H1 (cell line): ENCODE data around the gene TGFBR1. TPM values are rescaled to one million over a fixed set of nuclear protein-coding genes. Genes with fewer than 3 reads are reported as not detected.

Experiments
- CTCF ChIA-PET: fragments of 300-600 bp; sonication (Branson Sonifier 250); formaldehyde crosslinking; loops from one replicate; lab custom pipeline; 2021; ENCODE audit not compliant: partially characterized antibody; lab: Charles Lee
- POLR2A ChIA-PET: fragments of 300-600 bp; sonication (Branson Sonifier 250); formaldehyde crosslinking; loops from one replicate; lab custom pipeline; 2021; ENCODE audit warnings: inconsistent platforms; ENCODE audit not compliant: partially characterized antibody; lab: Charles Lee
- DNase-seq, 2 experiments: peaks; one replicate each; pipeline versions ENCODE4 v3.0.0 to v3.0.0-alpha.2; 2010 to 2022; ENCODE audit warnings: low spot score in 2 of 2, low read depth in 1 of 2, mixed read lengths in 1 of 2
- FAIRE-seq: peaks from 2 replicates; lab custom pipeline; 2011; peaks lifted over from hg19 to GRCh38; lab: Jason Lieb, UNC
- H2AFZ ChIP-seq: 2 replicates; pipeline ENCODE4 v1.8.1; 2012; ENCODE audit warnings: low read length, inconsistent platforms
- H2AK5ac ChIP-seq: 2 replicates; pipeline ENCODE4 v1.6.1; 2013; ENCODE audit warnings: low read depth, low read length
- H2BK120ac ChIP-seq: replicated peaks from 2 replicates; pipeline ENCODE3; 2013; ENCODE audit warnings: low read depth, low read length, inconsistent platforms
- H2BK12ac ChIP-seq: 2 replicates; pipeline ENCODE4 v1.6.1; 2013; ENCODE audit warnings: low read depth, low read length
- H2BK15ac ChIP-seq: 2 replicates; pipeline ENCODE4 v1.6.1; 2013; ENCODE audit warnings: low read length
- H2BK20ac ChIP-seq: 2 replicates; pipeline ENCODE4 v1.6.1; 2013; ENCODE audit warnings: low read length
- H2BK5ac ChIP-seq: 2 replicates; pipeline ENCODE4 v1.6.1; 2013; ENCODE audit warnings: low read depth, low read length
- H3K14ac ChIP-seq: 2 replicates; pipeline ENCODE4 v1.6.1; 2013; ENCODE audit warnings: inconsistent platforms; ENCODE audit not compliant: insufficient read length
- H3K18ac ChIP-seq: 2 replicates; pipeline ENCODE4 v1.6.1; 2013; ENCODE audit warnings: low read length; ENCODE audit errors: extremely low read depth
- H3K23ac ChIP-seq: 2 replicates; pipeline ENCODE4 v1.6.1; 2013; ENCODE audit warnings: inconsistent platforms; ENCODE audit not compliant: insufficient read length
- H3K23me2 ChIP-seq: 2 replicates; pipeline ENCODE4 v1.6.1; 2013; ENCODE audit warnings: low read depth, low read length
- H3K27ac ChIP-seq: 2 replicates; pipeline ENCODE4 v1.6.1; 2011; ENCODE audit warnings: low read depth, low read length, inconsistent platforms
- H3K27me3 ChIP-seq, 4 experiments: replicated peaks in 1 of 4; 1 replicate in 1 of 4; 2 replicates in 3 of 4; pipeline versions ENCODE4 v1.6.1 to v1.8.1; 2011 to 2013; ENCODE audit warnings: low read length in 3 of 4, mild to moderate bottlenecking in 3 of 4, inconsistent platforms in 2 of 4, mixed read lengths in 2 of 4, moderate library complexity in 1 of 4; ENCODE audit not compliant: control insufficient read depth in 3 of 4, insufficient read depth in 3 of 4; ENCODE audit errors: extremely low read depth in 1 of 4
- H3K36me3 ChIP-seq, 4 experiments: 2 replicates each; pipeline versions ENCODE4 v1.6.1 to v1.8.1; 2011 to 2013; ENCODE audit warnings: mild to moderate bottlenecking in 4 of 4, low read length in 3 of 4, moderate library complexity in 2 of 4, control low read depth in 1 of 4, inconsistent platforms in 1 of 4; ENCODE audit not compliant: insufficient read depth in 4 of 4, control insufficient read depth in 2 of 4
- H3K4ac ChIP-seq: replicated peaks from 2 replicates; pipeline ENCODE3; 2013; ENCODE audit warnings: low read length, low read depth, mixed read lengths, inconsistent platforms; ENCODE audit not compliant: insufficient read length
- H3K4me1 ChIP-seq, 4 experiments: replicated peaks in 1 of 4; 1 replicate in 1 of 4; 2 replicates in 3 of 4; pipeline versions ENCODE4 v1.6.1 to v1.8.1; 2011 to 2013; ENCODE audit warnings: low read length in 3 of 4, inconsistent platforms in 2 of 4, mixed read lengths in 1 of 4; ENCODE audit not compliant: insufficient read depth in 4 of 4, control insufficient read depth in 3 of 4
- H3K4me2 ChIP-seq, 2 experiments: 2 replicates each; pipeline versions ENCODE4 v1.6.1 to v1.8.1; 2011 to 2013; ENCODE audit warnings: low read depth in 2 of 2, low read length in 2 of 2, control low read depth in 1 of 2, inconsistent platforms in 1 of 2, mild to moderate bottlenecking in 1 of 2; ENCODE audit not compliant: insufficient read depth in 1 of 2
- H3K4me3 ChIP-seq, 4 experiments: fragments of 200-600, 300-600 bp in 1 of 4; sonication (generic), shearing (Covaris generic), sonication (Bioruptor Twin) in 1 of 4; 2 replicates each; pipeline versions ENCODE4 v1.5.1 to v1.8.1; 2011 to 2016; ENCODE audit warnings: low read length in 4 of 4, low read depth in 3 of 4, control low read depth in 2 of 4, inconsistent platforms in 2 of 4, mild to moderate bottlenecking in 2 of 4, mixed read lengths in 1 of 4, moderate library complexity in 1 of 4; ENCODE audit not compliant: insufficient read depth in 2 of 4; ENCODE audit errors: extremely low read depth in 1 of 4
- H3K56ac ChIP-seq: replicated peaks from 2 replicates; pipeline ENCODE3; 2013; ENCODE audit warnings: low read depth, mild to moderate bottlenecking, mixed read lengths, low read length, inconsistent platforms; ENCODE audit not compliant: insufficient read length
- H3K79me1 ChIP-seq: 2 replicates; pipeline ENCODE4 v1.6.1; 2013; ENCODE audit warnings: low read depth, low read length, control low read depth
- H3K79me2 ChIP-seq, 2 experiments: 2 replicates each; pipeline versions ENCODE4 v1.6.1 to v1.8.1; 2012 to 2013; ENCODE audit warnings: low read length in 2 of 2, mild to moderate bottlenecking in 2 of 2, inconsistent platforms in 1 of 2; ENCODE audit not compliant: insufficient read depth in 2 of 2, control insufficient read depth in 1 of 2
- H3K9ac ChIP-seq, 4 experiments: replicated peaks in 1 of 4; 1 replicate in 1 of 4; 2 replicates in 3 of 4; pipeline versions ENCODE4 v1.6.1 to v1.8.1; 2011 to 2013; ENCODE audit warnings: low read depth in 3 of 4, low read length in 3 of 4, control low read depth in 2 of 4, mild to moderate bottlenecking in 2 of 4, moderate library complexity in 2 of 4, inconsistent platforms in 1 of 4; ENCODE audit errors: extremely low read depth in 1 of 4
- H3K9me3 ChIP-seq, 2 experiments: 2 replicates each; pipeline versions ENCODE4 v1.6.1 to v1.8.1; 2012 to 2013; ENCODE audit warnings: mild to moderate bottlenecking in 2 of 2, moderate library complexity in 2 of 2, control low read depth in 1 of 2, inconsistent platforms in 1 of 2, low read depth in 1 of 2, low read length in 1 of 2, mixed read lengths in 1 of 2; ENCODE audit not compliant: insufficient read depth in 2 of 2
- H4K20me1 ChIP-seq, 2 experiments: replicated peaks in 1 of 2; 2 replicates each; pipeline versions ENCODE3 to v1.8.1; 2011 to 2013; ENCODE audit warnings: inconsistent platforms in 2 of 2, low read length in 2 of 2, mild to moderate bottlenecking in 1 of 2; ENCODE audit not compliant: insufficient read depth in 2 of 2, control insufficient read depth in 1 of 2
- H4K5ac ChIP-seq: 2 replicates; pipeline ENCODE4 v1.6.1; 2013; ENCODE audit warnings: low read length, low read depth, mixed read lengths, inconsistent platforms; ENCODE audit not compliant: insufficient read length
- H4K8ac ChIP-seq: 2 replicates; pipeline ENCODE4 v1.8.0; 2013; ENCODE audit warnings: mild to moderate bottlenecking, moderate library complexity, low read length, inconsistent platforms; ENCODE audit not compliant: insufficient read depth; ENCODE audit errors: extremely low read depth
- H4K91ac ChIP-seq: replicated peaks from 2 replicates; pipeline ENCODE3; 2013; ENCODE audit warnings: low read length, mixed read lengths, inconsistent platforms; ENCODE audit not compliant: insufficient read length
- CBX5 ChIP-seq: fragments of 300-800, 300-1000 bp; sonication (generic); IDR thresholded peaks from 2 replicates; pipeline ENCODE4 v1.7.1; 2016; ENCODE audit warnings: antibody characterized with exemption, low read length, low read depth
- EGR1 ChIP-seq: IDR thresholded peaks from 2 replicates; pipeline ENCODE4 v1.6.1; 2011; ENCODE audit warnings: low read depth, low read length, borderline replicate concordance
- EP300 ChIP-seq, 2 experiments: IDR thresholded peaks; 1 replicate in 1 of 2; 2 replicates in 1 of 2; pipeline ENCODE4 v1.6.1; 2011 to 2012; ENCODE audit warnings: low read depth in 2 of 2, low read length in 2 of 2, mild to moderate bottlenecking in 2 of 2, borderline replicate concordance in 1 of 2, inconsistent platforms in 1 of 2, moderate library complexity in 1 of 2
- EZH2 ChIP-seq: fragments of 200-600 bp; sonication (generic); IDR thresholded peaks from 2 replicates; pipeline ENCODE4 v1.7.1; 2012; ENCODE audit warnings: low read depth, mild to moderate bottlenecking, moderate library complexity, low read length, inconsistent platforms; ENCODE audit not compliant: severe bottlenecking
- FOSL1 ChIP-seq: IDR thresholded peaks from 2 replicates; pipeline ENCODE4 v1.6.1; 2011; ENCODE audit warnings: mild to moderate bottlenecking, low read depth, low read length, moderate library complexity; ENCODE audit not compliant: insufficient read depth
- JUN ChIP-seq: IDR thresholded peaks from 2 replicates; pipeline ENCODE4 v1.6.1; 2011; ENCODE audit warnings: low read depth, mild to moderate bottlenecking, improper control_type of control experiment, low read length
- KDM1A ChIP-seq: fragments of 200-600, 300-600 bp; sonication (generic); IDR thresholded peaks from 2 replicates; pipeline ENCODE4 v1.7.1; 2016; ENCODE audit warnings: mild to moderate bottlenecking, low read length, borderline replicate concordance
- KDM5A ChIP-seq: fragments of 200-600 bp; IDR thresholded peaks from 2 replicates; pipeline ENCODE4 v1.7.1; 2012; ENCODE audit warnings: mild to moderate bottlenecking, low read length, inconsistent platforms, mixed read lengths
- POU5F1 ChIP-seq: IDR thresholded peaks from 2 replicates; pipeline ENCODE4 v1.6.1; 2011; ENCODE audit warnings: low read depth, mild to moderate bottlenecking, low read length, moderate library complexity
- RAD21 ChIP-seq, 2 experiments: IDR thresholded peaks in 1 of 2; conservative IDR thresholded peaks in 1 of 2; 2 replicates each; pipeline ENCODE4 v1.6.1; 2011; ENCODE audit warnings: low read depth in 2 of 2, low read length in 2 of 2, improper control_type of control experiment in 1 of 2, inconsistent platforms in 1 of 2, mild to moderate bottlenecking in 1 of 2, moderate library complexity in 1 of 2
- SP2 ChIP-seq: IDR thresholded peaks from 2 replicates; pipeline ENCODE4 v1.6.1; 2012; ENCODE audit warnings: mild to moderate bottlenecking, low read length, inconsistent platforms
- TAF7 ChIP-seq: optimal IDR thresholded peaks from 2 replicates; pipeline ENCODE3; 2011; ENCODE audit warnings: low read depth, mild to moderate bottlenecking, inconsistent platforms, low read length, moderate library complexity, borderline replicate concordance
- WGBS, 2 experiments: shearing (Covaris generic) in 1 of 2; methylation state at CpG; one replicate each; pipeline versions ENCODE4 v1.1.6 to v1.1.7; 2013 to 2015; ENCODE audit warnings: low lambda C conversion rate in 2 of 2, mixed read lengths in 2 of 2, inconsistent platforms in 1 of 2, low coverage in 1 of 2, missing lambda C conversion rate in 1 of 2; ENCODE audit not compliant: insufficient replicate concordance in 2 of 2, insufficient coverage in 1 of 2, insufficient read length in 1 of 2; ENCODE audit errors: extremely low coverage in 1 of 2, missing lambda C conversion rate in 1 of 2; 5-methylcytosine and 5-hydroxymethylcytosine counted together
- polyA plus RNA-seq, 7 experiments: library from polyadenylated mRNA; depleted of rRNA in 3 of 7; stranded (reverse) in 5 of 7; unstranded in 2 of 7; fragments of >200 nt in 5 of 7; fragments of 200-250 nt in 2 of 7; gene quantifications; 1 replicate in 5 of 7; 2 replicates in 1 of 7; 4 replicates in 1 of 7; pipeline versions ENCODE4 v1.2.1 to v1.2.3, GENCODE V29; 2011 to 2013; ENCODE audit warnings: missing spikeins in 2 of 7, mixed read lengths in 2 of 7
- total RNA-seq: library from RNA; stranded (reverse); fragmentation: NEBNext Ultra II Directional; extraction: Animal tissue kit (Norgen Biotek cat#: 25700); gene quantifications from 2 replicates; pipeline ENCODE4 v1.2.1, GENCODE V29; 2021

The TGFBR1 gene
- total and polyA plus RNA-seq, 2 of the 8 experiments (the other 6 are each of a cell fraction or from before 2014, with no cell fraction given): 16.8 to 52.4 TPM

- no peak overlapping the region for H3K27ac ChIP-seq
- FAIRE-seq: no peak
- H4K8ac ChIP-seq: no peak overlapping the region; the same call in 1 of the 2 replicates
- H2AK5ac ChIP-seq: no peak overlapping the region
- no peaks in the 10 kb centered on the region for H3K79me2 ChIP-seq
- no peak overlapping the region for H2AFZ ChIP-seq
- no peak overlapping the region for H3K4me3 ChIP-seq
- H2BK120ac ChIP-seq: no peak overlapping the region
- H3K9me3 ChIP-seq: no peaks in the 10 kb centered on the region; a peak in 1 of 4 replicates
- H3K56ac ChIP-seq: no peak overlapping the region
- no peak overlapping the region for H2BK12ac ChIP-seq
- no peak overlapping the region for H3K23ac ChIP-seq
- H3K36me3 ChIP-seq: no peaks in the 10 kb centered on the region
- POLR2A ChIA-PET: interaction anchor here (0.5 kb wide), 1 partner anchor 41 kb away, joined by 5 read pairs; no protein-coding TSS in a partner anchor
- no peak overlapping the region for H4K91ac ChIP-seq
- H3K18ac ChIP-seq: no peak overlapping the region
- CTCF ChIA-PET: interaction anchor here (1.5 kb wide), 1 partner anchor 21 kb away, joined by 3 read pairs; no protein-coding TSS in a partner anchor
- no peak for DNase-seq
- no peak overlapping the region for H2BK5ac ChIP-seq
- 88% methylated on average over 6 of the region's 6 CpGs; no CpG with 5 or more reads in 1 of the 2 experiments for WGBS, 2 experiments
- no peaks in the 10 kb centered on the region for H3K79me1 ChIP-seq
- no peaks in the 10 kb centered on the region for H4K20me1 ChIP-seq
- no peaks in the 10 kb centered on the region; the same call in 1 of the 2 replicates for H3K23me2 ChIP-seq
- peaks cover 0 to 1% (median 0%) of the 10 kb centered on the region in 4 experiments; a peak in 1 of 7 replicates for H3K27me3 ChIP-seq
- H3K4me1 ChIP-seq: 0 out of 7 replicates have a peak, but pooled peaks cover 0 to 2% (median 0%) of the 10 kb centered on the region in 4 experiments
- no peak overlapping the region for H3K9ac ChIP-seq
- no peak overlapping the region for H4K5ac ChIP-seq
- no peak overlapping the region for H3K14ac ChIP-seq
- H3K4ac ChIP-seq: no peak overlapping the region
- H3K4me2 ChIP-seq: no peak overlapping the region
- no peak overlapping the region for H2BK20ac ChIP-seq
- no peak overlapping the region for H2BK15ac ChIP-seq
- no peak for TF ChIP-seq JUN
- TF ChIP-seq POU5F1: no peak
- TF ChIP-seq KDM1A: no peak
- no peak for TF ChIP-seq EZH2
- TF ChIP-seq EP300 (IDR thresholded peaks at IDR 0.05; ENCODE audit: borderline replicate concordance in 1 of 2, low read depth in 2 of 2, low read length in 2 of 2): no peak
- TF ChIP-seq TAF7: no peak
- TF ChIP-seq SP2: no peak
- no peak for TF ChIP-seq EGR1
- TF ChIP-seq KDM5A: no peak
- TF ChIP-seq FOSL1: no peak
- TF ChIP-seq CBX5: no peak
- TF ChIP-seq RAD21 (IDR thresholded peaks at IDR 0.05 in 1 of 2, conservative IDR thresholded peaks at IDR 0.05 in 1 of 2; ENCODE audit: low read depth in 2 of 2, low read length in 2 of 2): no peak
Observed at GRCh38 chr9:99075246-99075912, 29.5 kb upstream of the TGFBR1 start.
